Measurements from ENCODE around the gene EXT2. TPM values are rescaled to one million over a fixed set of nuclear protein-coding genes. Genes with fewer than 3 reads are reported as not detected.

Gene EXT2
- total and polyA plus RNA-seq, 2 donors (not counting 1 experiment from before 2014, with no cell fraction given): 114 to 177 TPM

DNA sequence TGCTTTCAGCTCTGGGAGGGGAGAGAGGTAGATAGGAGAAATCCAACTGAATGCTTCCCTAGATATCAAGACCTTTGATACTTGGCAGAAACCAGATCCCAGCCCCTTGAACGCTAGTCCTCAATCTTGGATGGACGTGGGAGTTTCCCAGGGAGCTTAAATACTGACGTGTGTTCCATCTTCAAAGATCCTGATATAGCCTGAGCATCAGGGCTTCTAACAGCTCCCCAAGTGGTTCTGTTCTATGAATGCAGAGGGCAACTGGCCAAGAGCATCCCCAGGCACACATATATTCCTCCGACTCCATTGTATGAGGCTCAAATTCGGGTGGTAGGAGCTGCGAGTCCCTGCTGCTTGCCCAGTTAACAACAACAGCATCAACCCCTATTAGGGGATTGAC lies 38.1 kb upstream of the EXT2 start:
- peaks cover 13% of the 10 kb centered on the region for H3K27me3 ChIP-seq (ENCODE audit: control insufficient read depth, insufficient read depth, low read length)
- H3K79me2 ChIP-seq (ENCODE audit: control insufficient read depth, insufficient read depth, low read length): no peaks in the 10 kb centered on the region
- H3K9me3 ChIP-seq (ENCODE audit: control insufficient read depth, insufficient read depth, low read depth, low read length): no peaks in the 10 kb centered on the region
- H3K9ac ChIP-seq (ENCODE audit: insufficient read depth, low read length): no peak overlapping the region
- no peaks in the 10 kb centered on the region for H4K20me1 ChIP-seq (ENCODE audit: control insufficient read depth, extremely low read depth, insufficient read depth, low read length)
- no peak overlapping the region for H2AFZ ChIP-seq (ENCODE audit: low read length)
- H3K36me3 ChIP-seq (ENCODE audit: control insufficient read depth, insufficient read depth, low read length): no peaks in the 10 kb centered on the region
- H3K27ac ChIP-seq (ENCODE audit: insufficient read depth, low read length): no peak overlapping the region
- H3K4me1 ChIP-seq (ENCODE audit: control insufficient read depth, extremely low read depth, insufficient read depth, low read length): no peaks in the 10 kb centered on the region
- no peak for DNase-seq (ENCODE audit: low read depth in 2 of 2)
- TF ChIP-seq, protein P1, sequence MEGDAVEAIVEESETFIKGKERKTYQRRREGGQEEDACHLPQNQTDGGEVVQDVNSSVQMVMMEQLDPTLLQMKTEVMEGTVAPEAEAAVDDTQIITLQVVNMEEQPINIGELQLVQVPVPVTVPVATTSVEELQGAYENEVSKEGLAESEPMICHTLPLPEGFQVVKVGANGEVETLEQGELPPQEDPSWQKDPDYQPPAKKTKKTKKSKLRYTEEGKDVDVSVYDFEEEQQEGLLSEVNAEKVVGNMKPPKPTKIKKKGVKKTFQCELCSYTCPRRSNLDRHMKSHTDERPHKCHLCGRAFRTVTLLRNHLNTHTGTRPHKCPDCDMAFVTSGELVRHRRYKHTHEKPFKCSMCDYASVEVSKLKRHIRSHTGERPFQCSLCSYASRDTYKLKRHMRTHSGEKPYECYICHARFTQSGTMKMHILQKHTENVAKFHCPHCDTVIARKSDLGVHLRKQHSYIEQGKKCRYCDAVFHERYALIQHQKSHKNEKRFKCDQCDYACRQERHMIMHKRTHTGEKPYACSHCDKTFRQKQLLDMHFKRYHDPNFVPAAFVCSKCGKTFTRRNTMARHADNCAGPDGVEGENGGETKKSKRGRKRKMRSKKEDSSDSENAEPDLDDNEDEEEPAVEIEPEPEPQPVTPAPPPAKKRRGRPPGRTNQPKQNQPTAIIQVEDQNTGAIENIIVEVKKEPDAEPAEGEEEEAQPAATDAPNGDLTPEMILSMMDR (conservative IDR thresholded peaks at IDR 0.05 in 1 of 2, IDR thresholded peaks at IDR 0.05 in 1 of 2; ENCODE audit: low read depth in 1 of 2, low read length in 2 of 2): no peak
- no peak for TF ChIP-seq EZH2 (IDR thresholded peaks at IDR 0.05; ENCODE audit: low read length, missing control alignments)
- H3K4me2 ChIP-seq (ENCODE audit: extremely low read depth, insufficient read depth, low read length): no peak overlapping the region
- H3K4me3 ChIP-seq (replicated peaks in 1 of 4; ENCODE audit: control extremely low read depth in 1 of 4, insufficient read depth in 1 of 4, low read depth in 3 of 4, low read length in 4 of 4): no peak overlapping the region

DNA sequence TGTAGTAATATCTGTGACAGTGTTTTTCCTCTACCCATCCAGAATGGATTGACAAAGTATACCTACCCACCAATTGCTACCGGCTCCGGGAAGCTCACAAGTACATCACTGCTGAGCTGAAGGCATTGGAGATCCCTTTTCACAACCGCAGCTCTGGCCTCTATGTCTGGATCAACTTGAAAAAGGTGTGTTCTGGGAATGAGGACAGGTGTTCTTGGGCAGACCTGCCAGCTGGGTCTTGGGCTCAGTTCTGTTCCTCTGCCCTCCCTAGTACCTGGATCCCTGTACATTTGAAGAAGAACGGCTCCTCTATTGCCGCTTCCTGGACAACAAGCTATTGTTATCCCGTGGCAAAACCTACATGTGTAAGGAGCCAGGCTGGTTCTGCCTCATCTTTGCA lies 37.2 kb upstream of the EXT2 start:
- no peak overlapping the region for H2AFZ ChIP-seq (ENCODE audit: low read length)
- H3K9ac ChIP-seq (ENCODE audit: insufficient read depth, low read length): no peak overlapping the region
- no peak overlapping the region for H3K4me2 ChIP-seq (ENCODE audit: extremely low read depth, insufficient read depth, low read length)
- H3K27ac ChIP-seq (ENCODE audit: insufficient read depth, low read length): no peak overlapping the region
- no peak overlapping the region for H3K4me3 ChIP-seq (replicated peaks in 1 of 4; ENCODE audit: control extremely low read depth in 1 of 4, insufficient read depth in 1 of 4, low read depth in 3 of 4, low read length in 4 of 4)
- H3K27me3 ChIP-seq (ENCODE audit: control insufficient read depth, insufficient read depth, low read length): peaks cover 13% of the 10 kb centered on the region
- no peak for DNase-seq (ENCODE audit: low read depth in 2 of 2)
- no peaks in the 10 kb centered on the region for H3K4me1 ChIP-seq (ENCODE audit: control insufficient read depth, extremely low read depth, insufficient read depth, low read length)
- no peaks in the 10 kb centered on the region for H4K20me1 ChIP-seq (ENCODE audit: control insufficient read depth, extremely low read depth, insufficient read depth, low read length)
- H3K9me3 ChIP-seq (ENCODE audit: control insufficient read depth, insufficient read depth, low read depth, low read length): no peaks in the 10 kb centered on the region
- no peaks in the 10 kb centered on the region for H3K79me2 ChIP-seq (ENCODE audit: control insufficient read depth, insufficient read depth, low read length)
- TF ChIP-seq, protein P1 (conservative IDR thresholded peaks at IDR 0.05 in 1 of 2, IDR thresholded peaks at IDR 0.05 in 1 of 2; ENCODE audit: low read depth in 1 of 2, low read length in 2 of 2): no peak
- no peak for TF ChIP-seq EZH2 (IDR thresholded peaks at IDR 0.05; ENCODE audit: low read length, missing control alignments)
- no peaks in the 10 kb centered on the region for H3K36me3 ChIP-seq (ENCODE audit: control insufficient read depth, insufficient read depth, low read length)

DNA sequence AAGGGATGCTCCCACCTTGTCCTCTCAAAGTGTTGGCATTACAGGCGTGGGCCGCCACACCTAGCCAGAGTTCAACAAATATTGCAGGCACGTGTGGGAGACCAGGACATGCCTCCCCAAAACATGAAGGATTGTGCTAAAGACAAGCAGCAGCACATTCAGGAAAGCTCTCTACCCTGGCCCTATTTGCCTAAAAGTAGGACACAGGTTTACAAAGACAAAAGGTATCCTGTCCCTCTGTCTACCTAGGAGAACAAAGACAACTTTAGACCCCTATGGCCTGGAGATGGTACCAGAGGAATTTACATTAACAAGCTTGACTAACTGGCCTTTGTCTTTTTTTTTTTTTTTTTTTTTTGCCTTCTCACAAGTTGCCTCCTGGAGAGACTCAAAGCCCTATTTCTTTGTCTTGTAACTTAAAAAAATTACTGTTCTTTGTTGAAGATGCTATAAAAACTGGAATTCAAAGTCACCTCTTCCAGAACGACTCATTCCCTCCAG lies 30.3 kb upstream of the EXT2 start:
- Histone ChIP-seq H3K4me1 (ENCODE audit: control insufficient read depth, extremely low read depth, insufficient read depth, low read length) (no peaks in the 10 kb centered on the region), H3K79me2 (ENCODE audit: control insufficient read depth, insufficient read depth, low read length) (no peaks in the 10 kb centered on the region), H3K4me2 (ENCODE audit: extremely low read depth, insufficient read depth, low read length) (peak overlapping the region; percentile 82), H3K4me3 (replicated peaks in 1 of 4; ENCODE audit: control extremely low read depth in 1 of 4, insufficient read depth in 1 of 4, low read depth in 3 of 4, low read length in 4 of 4) (peak overlapping the region in 2 of 4 experiments; percentile 78 to 84), H3K27me3 (ENCODE audit: control insufficient read depth, insufficient read depth, low read length) (no peaks in the 10 kb centered on the region), H3K9ac (ENCODE audit: insufficient read depth, low read length) (no peak overlapping the region), H3K9me3 (ENCODE audit: control insufficient read depth, insufficient read depth, low read depth, low read length) (no peaks in the 10 kb centered on the region), H4K20me1 (ENCODE audit: control insufficient read depth, extremely low read depth, insufficient read depth, low read length) (no peaks in the 10 kb centered on the region), H3K36me3 (ENCODE audit: control insufficient read depth, insufficient read depth, low read length) (no peaks in the 10 kb centered on the region), H2AFZ (ENCODE audit: low read length) (no peak overlapping the region), H3K27ac (ENCODE audit: insufficient read depth, low read length) (peak overlapping the region; percentile 71)
- DNase-seq (ENCODE audit: low read depth in 2 of 2): no peak
- TF ChIP-seq EZH2 (IDR thresholded peaks at IDR 0.05; ENCODE audit: low read length, missing control alignments): no peak
- TF ChIP-seq, protein P1 (conservative IDR thresholded peaks at IDR 0.05 in 1 of 2, IDR thresholded peaks at IDR 0.05 in 1 of 2; ENCODE audit: low read depth in 1 of 2, low read length in 2 of 2): no peak
